PC-9 (cell line): Measurements from ENCODE around the gene MINDY4B. TPM values are rescaled to one million over a fixed set of nuclear protein-coding genes. Genes with fewer than 3 reads are reported as not detected.

Experiments
- BruUV-seq: library from RNA; stranded (reverse); fragments of 400-500 nt; replicated peaks from 2 replicates; lab custom pipeline; 2021; lab: Mats Ljungman, UMichigan
- CTCF ChIA-PET: fragments of 300-600 bp; sonication (Branson Sonifier 250); formaldehyde crosslinking; loops from one replicate; lab custom pipeline; 2022; ENCODE audit warnings: antibody characterized with exemption; lab: Charles Lee
- POLR2A ChIA-PET: fragments of 300-600 bp; sonication (Branson Sonifier 250); formaldehyde crosslinking; loops from one replicate; lab custom pipeline; 2022; ENCODE audit warnings: antibody characterized with exemption; ENCODE audit not compliant: unreplicated experiment; lab: Charles Lee
- DNase-seq, 2 experiments: peaks; one replicate each; pipeline versions ENCODE4 v3.0.0 to v3.0.0-alpha.2; 2015 to 2022; ENCODE audit warnings: mixed read lengths in 1 of 2
- H2AFZ ChIP-seq: fragments of 200-600 bp; sonication (generic); 2 replicates; pipeline ENCODE4 v1.8.1; 2017; ENCODE audit warnings: antibody characterized with exemption
- H3F3A ChIP-seq: fragments of 200-600 bp; sonication (generic); 2 replicates; pipeline ENCODE4 v1.8.1; 2017; ENCODE audit warnings: antibody characterized with exemption, mild to moderate bottlenecking, low read depth; ENCODE audit not compliant: insufficient read depth
- H3K27ac ChIP-seq: fragments of 200-600 bp; sonication (generic); 2 replicates; pipeline ENCODE4 v1.6.1; 2016; ENCODE audit warnings: mixed run types
- H3K27me3 ChIP-seq: fragments of 200-600 bp; sonication (generic); 2 replicates; pipeline ENCODE4 v1.6.1; 2016; ENCODE audit warnings: low read depth, mixed run types; ENCODE audit not compliant: insufficient read depth
- H3K36me3 ChIP-seq: fragments of 200-600 bp; sonication (generic); 2 replicates; pipeline ENCODE4 v1.6.1; 2016; ENCODE audit warnings: low read depth, mixed run types
- H3K4me1 ChIP-seq: fragments of 200-600 bp; sonication (generic); replicated peaks from 2 replicates; pipeline ENCODE4 v1.6.1; 2016; ENCODE audit warnings: mixed run types; ENCODE audit not compliant: insufficient read depth
- H3K4me2 ChIP-seq: fragments of 200-600 bp; sonication (generic); 2 replicates; pipeline ENCODE4 v1.6.1; 2017; ENCODE audit warnings: mixed run types
- H3K4me3 ChIP-seq: fragments of 200-600 bp; sonication (generic); 2 replicates; pipeline ENCODE4 v1.6.1; 2016; ENCODE audit warnings: mixed run types
- H3K79me2 ChIP-seq: fragments of 200-600 bp; sonication (generic); 2 replicates; pipeline ENCODE4 v1.6.1; 2017; ENCODE audit warnings: low read depth, mixed run types
- H3K9me2 ChIP-seq: fragments of 200-600 bp; sonication (generic); 2 replicates; pipeline ENCODE4 v1.8.1; 2017; ENCODE audit warnings: mild to moderate bottlenecking; ENCODE audit not compliant: insufficient read depth
- H3K9me3 ChIP-seq: fragments of 200-600 bp; sonication (generic); 2 replicates; pipeline ENCODE4 v1.8.1; 2016; ENCODE audit warnings: low read depth; ENCODE audit not compliant: insufficient read depth
- H4K20me1 ChIP-seq: fragments of 200-600 bp; sonication (generic); 2 replicates; pipeline ENCODE4 v1.8.1; 2017; ENCODE audit not compliant: insufficient read depth
- EZH2 ChIP-seq: fragments of 200-600 bp; sonication (generic); IDR thresholded peaks from 2 replicates; pipeline ENCODE4 v1.8.0; 2017; ENCODE audit warnings: antibody characterized with exemption, low read depth
- intact Hi-C: fragments of 100-400 bp; cut with micrococcal nuclease; formaldehyde crosslinking; loops from one replicate; pipeline ENCODE4 v1.10.0; 2022; ENCODE audit not compliant: unreplicated experiment
- total RNA-seq: library from RNA; stranded (reverse); gene quantifications from 2 replicates; pipeline ENCODE4 v1.2.3, GENCODE V29; 2021
- TF ChIP-seq, protein P1 (sequence below): fragments of 200-600 bp; sonication (generic); conservative IDR thresholded peaks from 2 replicates; pipeline ENCODE4 v1.6.1; 2017; ENCODE audit warnings: mixed run types, antibody characterized with exemption, mild to moderate bottlenecking, moderate library complexity

Gene MINDY4B
- total RNA-seq, 1 experiment from 2014 or later, result not detected

DNA sequence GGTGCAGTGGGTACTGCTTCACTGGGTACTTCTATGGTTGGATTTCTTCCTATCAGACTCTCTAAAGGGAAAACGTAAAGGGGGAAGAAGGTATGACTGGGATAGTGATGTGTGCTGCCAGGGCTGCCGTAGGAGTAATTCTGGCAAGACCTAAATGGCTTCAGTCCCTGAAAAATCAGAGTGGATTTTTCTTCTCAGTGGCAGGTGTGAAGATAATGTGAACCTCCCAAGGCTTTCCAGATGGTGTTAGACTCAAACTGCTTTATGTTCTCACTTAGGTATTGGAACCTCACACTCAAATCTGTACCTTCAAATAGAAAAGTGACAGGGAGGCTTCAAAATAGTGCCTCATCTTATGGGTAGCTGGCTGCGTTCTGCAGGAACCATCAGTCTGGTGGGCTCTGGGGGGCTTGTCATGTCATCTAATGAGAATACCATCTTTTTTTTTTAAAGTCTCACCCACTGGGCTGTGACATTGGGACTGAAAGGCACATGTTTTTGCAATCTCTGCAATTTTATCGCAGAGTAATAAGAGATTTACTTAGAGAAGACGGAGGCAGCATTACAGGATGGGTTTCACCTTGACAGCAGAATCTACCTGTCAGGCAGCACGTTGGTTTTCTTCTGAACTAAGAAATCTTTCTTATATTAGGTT is 28.5 kb downstream of the MINDY4B start:
- H3K9me3 ChIP-seq, result no peaks in the 10 kb centered on the region
- H3K4me2 ChIP-seq, result no peak overlapping the region
- ChIA-PET CTCF (no interaction called here), POLR2A (no interaction called here)
- no peaks in the 10 kb centered on the region for H3K36me3 ChIP-seq
- intact Hi-C loops, result no loop called here
- BruUV-seq, result no TSS peak
- H2AFZ ChIP-seq, result no peak overlapping the region
- no peaks in the 10 kb centered on the region for H3K27me3 ChIP-seq
- no peak for TF ChIP-seq EZH2
- TF ChIP-seq, protein P1, sequence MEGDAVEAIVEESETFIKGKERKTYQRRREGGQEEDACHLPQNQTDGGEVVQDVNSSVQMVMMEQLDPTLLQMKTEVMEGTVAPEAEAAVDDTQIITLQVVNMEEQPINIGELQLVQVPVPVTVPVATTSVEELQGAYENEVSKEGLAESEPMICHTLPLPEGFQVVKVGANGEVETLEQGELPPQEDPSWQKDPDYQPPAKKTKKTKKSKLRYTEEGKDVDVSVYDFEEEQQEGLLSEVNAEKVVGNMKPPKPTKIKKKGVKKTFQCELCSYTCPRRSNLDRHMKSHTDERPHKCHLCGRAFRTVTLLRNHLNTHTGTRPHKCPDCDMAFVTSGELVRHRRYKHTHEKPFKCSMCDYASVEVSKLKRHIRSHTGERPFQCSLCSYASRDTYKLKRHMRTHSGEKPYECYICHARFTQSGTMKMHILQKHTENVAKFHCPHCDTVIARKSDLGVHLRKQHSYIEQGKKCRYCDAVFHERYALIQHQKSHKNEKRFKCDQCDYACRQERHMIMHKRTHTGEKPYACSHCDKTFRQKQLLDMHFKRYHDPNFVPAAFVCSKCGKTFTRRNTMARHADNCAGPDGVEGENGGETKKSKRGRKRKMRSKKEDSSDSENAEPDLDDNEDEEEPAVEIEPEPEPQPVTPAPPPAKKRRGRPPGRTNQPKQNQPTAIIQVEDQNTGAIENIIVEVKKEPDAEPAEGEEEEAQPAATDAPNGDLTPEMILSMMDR, result no peak
- DNase-seq, result no peak
- H3K9me2 ChIP-seq, result no peaks in the 10 kb centered on the region; the same call in 1 of the 2 replicates
- no peaks in the 10 kb centered on the region for H3K79me2 ChIP-seq
- no peaks in the 10 kb centered on the region for H4K20me1 ChIP-seq
- H3K27ac ChIP-seq, result no peak overlapping the region
- H3F3A ChIP-seq, result no peaks in the 10 kb centered on the region
- no peaks in the 10 kb centered on the region for H3K4me1 ChIP-seq
- H3K4me3 ChIP-seq, result no peak overlapping the region

DNA sequence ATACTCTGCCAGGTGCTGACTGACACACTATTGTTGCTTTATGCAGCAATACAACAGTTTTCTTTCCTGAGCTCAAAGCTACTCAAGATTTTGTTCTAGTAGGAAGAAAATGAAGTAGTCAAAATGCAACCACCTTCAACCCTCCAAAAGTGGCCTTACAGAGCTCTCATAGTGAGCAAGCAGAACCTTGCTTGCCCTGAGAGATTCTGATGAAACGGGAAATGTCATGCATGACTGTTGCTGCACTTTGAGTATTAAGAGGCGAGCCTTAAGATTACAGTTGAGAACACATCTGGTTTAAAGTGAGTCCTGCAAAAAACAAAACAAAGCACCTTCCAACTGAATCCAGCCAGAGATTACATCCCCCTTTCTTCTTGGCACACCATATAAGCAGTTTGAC is 29.7 kb downstream of the MINDY4B start:
- no TSS peak for BruUV-seq
- Histone ChIP-seq H2AFZ (no peak overlapping the region), H3F3A (no peaks in the 10 kb centered on the region), H3K36me3 (no peaks in the 10 kb centered on the region), H3K9me3 (no peaks in the 10 kb centered on the region), H3K27me3 (no peaks in the 10 kb centered on the region), H3K4me2 (no peak overlapping the region), H3K4me1 (peaks cover 5% of the 10 kb centered on the region; the same call in 1 of the 2 replicates), H3K27ac (no peak overlapping the region), H4K20me1 (no peaks in the 10 kb centered on the region), H3K4me3 (no peak overlapping the region), H3K79me2 (no peaks in the 10 kb centered on the region), H3K9me2 (no peaks in the 10 kb centered on the region; the same call in 1 of the 2 replicates)
- no peak for DNase-seq
- CTCF ChIA-PET, result interaction anchor here (0.6 kb wide), 1 partner anchor 271 kb away, joined by 5 read pairs; no protein-coding TSS in a partner anchor
- intact Hi-C loops, result no loop called here
- no peak for TF ChIP-seq EZH2
- TF ChIP-seq, protein P1, result no peak
- POLR2A ChIA-PET, result no interaction called here

DNA sequence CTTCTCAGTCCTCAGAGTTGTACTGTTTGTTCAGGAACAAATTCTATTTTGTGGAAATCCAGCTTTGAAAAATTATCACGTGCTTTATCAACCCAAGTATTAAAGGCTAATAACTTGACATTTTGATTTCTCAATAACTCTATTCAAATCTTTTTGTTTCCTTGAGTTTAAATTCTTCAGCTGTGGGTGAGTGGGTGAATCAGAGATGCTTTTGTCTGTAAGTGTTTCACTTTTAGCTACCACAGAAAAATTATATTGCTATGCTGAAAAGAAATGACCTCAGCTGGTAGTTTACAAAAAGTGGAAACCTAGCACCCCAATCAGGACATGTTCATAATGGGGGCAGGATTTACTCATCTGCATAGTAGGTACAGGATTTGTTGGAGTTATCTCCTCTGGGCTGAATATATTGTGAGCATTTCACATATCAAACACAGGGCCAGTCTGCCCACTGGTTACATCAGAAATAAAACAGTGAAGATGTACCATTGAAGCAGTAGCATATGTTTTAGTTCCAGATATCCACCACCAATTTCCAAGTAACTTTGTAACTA is 30.5 kb downstream of the MINDY4B start:
- BruUV-seq, result no TSS peak
- ChIA-PET CTCF (no interaction called here), POLR2A (no interaction called here)
- Histone ChIP-seq H3K27me3 (no peaks in the 10 kb centered on the region), H3K4me3 (no peak overlapping the region), H3K79me2 (no peaks in the 10 kb centered on the region), H3K4me1 (peaks cover 5% of the 10 kb centered on the region; the same call in 1 of the 2 replicates), H3K36me3 (no peaks in the 10 kb centered on the region), H2AFZ (no peak overlapping the region), H3F3A (no peaks in the 10 kb centered on the region), H3K9me2 (no peaks in the 10 kb centered on the region; the same call in 1 of the 2 replicates), H3K9me3 (no peaks in the 10 kb centered on the region), H3K4me2 (no peak overlapping the region), H4K20me1 (no peaks in the 10 kb centered on the region), H3K27ac (no peak overlapping the region)
- intact Hi-C loops, result no loop called here
- TF ChIP-seq, protein P1, result no peak
- TF ChIP-seq EZH2, result no peak
- no peak for DNase-seq
